HG02943 (cell line): ENCODE results near the gene NTHL1.

ENCODE experiments used
- ATAC-seq: cut with Tn5 transposase; IDR thresholded peaks from one replicate; pipeline ENCODE4 v1.9.1; 2021; ENCODE audit warnings: mild to moderate bottlenecking, low read depth, moderate library complexity; ENCODE audit not compliant: unreplicated experiment

NTHL1 gene

GRCh38 chr16:1999866-2000514, 47.6 kb downstream of the NTHL1 start:
- ATAC-seq: no peak

- no peak for ATAC-seq
These were observed 48.5 kb downstream of the NTHL1 start for GRCh38 chr16:1998852-1999801.

GRCh38 chr16:1998360-1998835, 49.2 kb downstream of the NTHL1 start:
- no peak for ATAC-seq

- no peak for ATAC-seq
These were observed 49.9 kb downstream of the NTHL1 start for GRCh38 chr16:1997494-1998359.

GRCh38 chr16:1993731-1994131, 53.9 kb downstream of the NTHL1 start:
- no peak for ATAC-seq

GRCh38 chr16:1992704-1993317, 54.8 kb downstream of the NTHL1 start:
- ATAC-seq: no peak

GRCh38 chr16:1991948-1992703, 55.5 kb downstream of the NTHL1 start:
- peak; percentile 41 for ATAC-seq

GRCh38 chr16:1991588-1991947, 56.1 kb downstream of the NTHL1 start:
- ATAC-seq: no peak

- peak; percentile 45 for ATAC-seq
These were observed 56.5 kb downstream of the NTHL1 start for GRCh38 chr16:1991135-1991551.

GRCh38 chr16:1990351-1991134, 57.1 kb downstream of the NTHL1 start:
- ATAC-seq: no peak

GRCh38 chr16:1990101-1990350, 57.6 kb downstream of the NTHL1 start:
- ATAC-seq: no peak
